ENCODE data around the gene ANKRD39.

The ANKRD39 gene

DNA sequence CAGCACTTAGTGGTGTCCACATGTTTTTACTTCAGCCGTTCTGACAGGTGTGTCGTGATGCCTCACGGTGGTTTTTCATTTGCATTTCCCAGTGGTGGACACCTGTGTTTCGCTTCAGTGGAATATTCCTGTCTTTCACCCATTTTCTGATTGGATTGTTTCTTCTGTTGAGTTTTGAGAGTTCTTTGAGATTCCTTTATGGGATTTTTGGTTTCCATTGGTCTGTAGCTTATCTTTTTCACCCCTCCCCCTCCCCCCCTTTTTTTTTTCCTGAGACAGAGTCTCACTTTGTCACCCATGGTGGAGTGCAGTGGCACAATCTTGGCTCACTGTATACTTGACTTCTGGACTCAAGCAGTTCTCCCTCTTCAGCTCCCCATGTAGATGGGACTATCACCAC, 22.0 kb downstream of the ANKRD39 start:
- no peaks in the 10 kb centered on the region; the same call in 1 of the 2 replicates for H3K79me2 ChIP-seq (ENCODE audit: low read length)
- H2AFZ ChIP-seq (ENCODE audit: low read length) = no peak overlapping the region
- no peak for DNase-seq
- no peaks in the 10 kb centered on the region for H4K20me1 ChIP-seq (ENCODE audit: insufficient read depth, low read length)
- no peaks in the 10 kb centered on the region for H3K9me2 ChIP-seq (replicated peaks; ENCODE audit: insufficient read depth, low read length)
- no peak overlapping the region for H3K9ac ChIP-seq (ENCODE audit: low read length)
- no peaks in the 10 kb centered on the region for H3K27me3 ChIP-seq (replicated peaks; ENCODE audit: insufficient read depth, low read length)
- TF ChIP-seq, protein P1, sequence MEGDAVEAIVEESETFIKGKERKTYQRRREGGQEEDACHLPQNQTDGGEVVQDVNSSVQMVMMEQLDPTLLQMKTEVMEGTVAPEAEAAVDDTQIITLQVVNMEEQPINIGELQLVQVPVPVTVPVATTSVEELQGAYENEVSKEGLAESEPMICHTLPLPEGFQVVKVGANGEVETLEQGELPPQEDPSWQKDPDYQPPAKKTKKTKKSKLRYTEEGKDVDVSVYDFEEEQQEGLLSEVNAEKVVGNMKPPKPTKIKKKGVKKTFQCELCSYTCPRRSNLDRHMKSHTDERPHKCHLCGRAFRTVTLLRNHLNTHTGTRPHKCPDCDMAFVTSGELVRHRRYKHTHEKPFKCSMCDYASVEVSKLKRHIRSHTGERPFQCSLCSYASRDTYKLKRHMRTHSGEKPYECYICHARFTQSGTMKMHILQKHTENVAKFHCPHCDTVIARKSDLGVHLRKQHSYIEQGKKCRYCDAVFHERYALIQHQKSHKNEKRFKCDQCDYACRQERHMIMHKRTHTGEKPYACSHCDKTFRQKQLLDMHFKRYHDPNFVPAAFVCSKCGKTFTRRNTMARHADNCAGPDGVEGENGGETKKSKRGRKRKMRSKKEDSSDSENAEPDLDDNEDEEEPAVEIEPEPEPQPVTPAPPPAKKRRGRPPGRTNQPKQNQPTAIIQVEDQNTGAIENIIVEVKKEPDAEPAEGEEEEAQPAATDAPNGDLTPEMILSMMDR (IDR thresholded peaks at IDR 0.05; ENCODE audit: low read length) = no peak
- no peak for TF ChIP-seq EZH2 (optimal IDR thresholded peaks at IDR 0.05; ENCODE audit: low read depth, low read length)
- TF ChIP-seq EZH2phosphoT487 (IDR thresholded peaks at IDR 0.05; ENCODE audit: low read length) = no peak
- H3K4me1 ChIP-seq (ENCODE audit: low read length) = peaks cover 22% of the 10 kb centered on the region
- no peak overlapping the region for H3K4me2 ChIP-seq (ENCODE audit: low read depth, low read length)
- H3K36me3 ChIP-seq (replicated peaks; ENCODE audit: insufficient read depth, low read length) = no peaks in the 10 kb centered on the region
- H3F3A ChIP-seq (ENCODE audit: insufficient read depth, low read length) = peaks cover 11% of the 10 kb centered on the region; the same call in 1 of the 2 replicates
- no peak overlapping the region for H3K4me3 ChIP-seq (ENCODE audit: low read length)
- no peak overlapping the region for H3K27ac ChIP-seq (ENCODE audit: low read length)
- no peaks in the 10 kb centered on the region for H3K9me3 ChIP-seq (replicated peaks; ENCODE audit: insufficient read depth, low read length)

DNA sequence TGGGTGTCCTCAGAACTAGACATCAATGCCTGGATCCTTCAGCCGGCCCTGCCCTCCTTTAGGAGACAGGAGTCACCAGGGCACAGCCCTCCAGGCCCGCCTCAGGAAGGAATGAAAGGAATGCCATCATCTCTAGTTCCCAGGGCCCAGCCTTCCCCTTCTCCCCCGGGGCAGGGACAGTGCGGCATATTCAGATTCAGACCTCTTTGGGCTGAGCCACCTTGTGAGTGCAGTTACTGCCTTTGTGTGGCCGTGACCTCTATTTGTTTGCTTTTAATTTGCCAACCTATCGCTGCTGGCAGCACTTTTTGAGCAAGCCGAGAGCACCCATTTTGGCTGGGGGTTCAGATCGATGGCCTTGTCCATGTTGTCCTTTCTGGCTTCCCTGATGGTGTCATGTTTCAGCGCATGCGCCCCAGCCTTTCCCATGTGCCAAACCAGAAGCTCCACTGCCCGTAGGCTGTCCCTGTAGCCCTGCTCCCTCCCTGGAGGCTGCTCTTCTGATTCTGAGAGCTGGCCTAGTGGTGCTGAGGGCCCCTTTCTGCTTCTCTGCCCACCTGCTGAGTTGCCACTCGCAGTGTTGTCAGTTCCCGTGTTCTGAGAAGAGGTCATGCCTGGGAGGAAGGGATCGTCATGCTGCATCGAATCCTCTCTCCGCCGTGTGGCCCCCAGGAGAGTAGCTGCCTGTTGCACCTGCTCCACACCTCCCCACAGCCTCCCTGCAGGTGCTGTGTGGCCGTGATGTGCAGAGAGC, 24.9 kb downstream of the ANKRD39 start:
- Histone ChIP-seq H3K9me3 (replicated peaks; ENCODE audit: insufficient read depth, low read length) (no peaks in the 10 kb centered on the region), H3K9ac (ENCODE audit: low read length) (no peak overlapping the region), H3K4me2 (ENCODE audit: low read depth, low read length) (no peak overlapping the region), H3K4me1 (ENCODE audit: low read length) (no peaks in the 10 kb centered on the region), H3K79me2 (ENCODE audit: low read length) (0 out of 2 replicates have a peak, but pooled peaks cover 3% of the 10 kb centered on the region), H3K9me2 (replicated peaks; ENCODE audit: insufficient read depth, low read length) (no peaks in the 10 kb centered on the region), H2AFZ (ENCODE audit: low read length) (no peak overlapping the region), H4K20me1 (ENCODE audit: insufficient read depth, low read length) (no peaks in the 10 kb centered on the region), H3K36me3 (replicated peaks; ENCODE audit: insufficient read depth, low read length) (peaks cover 4% of the 10 kb centered on the region; the same call in 1 of the 2 replicates), H3K27ac (ENCODE audit: low read length) (no peak overlapping the region), H3K4me3 (ENCODE audit: low read length) (no peak overlapping the region), H3K27me3 (replicated peaks; ENCODE audit: insufficient read depth, low read length) (no peaks in the 10 kb centered on the region), H3F3A (ENCODE audit: insufficient read depth, low read length) (peaks cover 16% of the 10 kb centered on the region)
- DNase-seq = no peak
- TF ChIP-seq, protein P1 (IDR thresholded peaks at IDR 0.05; ENCODE audit: low read length) = no peak
- TF ChIP-seq EZH2 (optimal IDR thresholded peaks at IDR 0.05; ENCODE audit: low read depth, low read length) (no peak), EZH2phosphoT487 (IDR thresholded peaks at IDR 0.05; ENCODE audit: low read length) (no peak)

DNA sequence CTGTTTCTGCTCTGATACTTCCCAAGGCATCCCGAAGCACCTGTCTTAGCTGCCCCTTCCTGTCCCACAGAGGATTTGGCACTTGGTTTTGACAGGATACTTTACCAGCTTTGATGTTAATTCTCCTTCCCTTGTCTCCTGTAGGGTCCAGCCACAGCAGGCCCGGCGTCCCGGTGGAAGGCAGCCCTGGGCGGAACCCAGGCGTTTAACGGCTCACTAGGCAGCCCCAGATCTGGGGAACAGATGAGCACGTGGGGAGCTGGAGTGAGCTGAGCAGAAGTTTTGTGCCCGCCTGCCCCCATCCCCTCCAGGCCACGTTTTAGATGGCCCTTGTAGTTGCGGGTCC, 25.4 kb downstream of the ANKRD39 start:
- Histone ChIP-seq H4K20me1 (ENCODE audit: insufficient read depth, low read length) (no peaks in the 10 kb centered on the region), H3K4me2 (ENCODE audit: low read depth, low read length) (no peak overlapping the region)

More for the DNA sequence above, 25.4 kb downstream of the ANKRD39 start:
- Histone ChIP-seq H3K4me3 (ENCODE audit: low read length) (no peak overlapping the region), H3K27ac (ENCODE audit: low read length) (no peak overlapping the region), H2AFZ (ENCODE audit: low read length) (no peak overlapping the region), H3K9me2 (replicated peaks; ENCODE audit: insufficient read depth, low read length) (no peaks in the 10 kb centered on the region), H3K9ac (ENCODE audit: low read length) (no peak overlapping the region), H3K4me1 (ENCODE audit: low read length) (no peaks in the 10 kb centered on the region), H3K36me3 (replicated peaks; ENCODE audit: insufficient read depth, low read length) (peaks cover 4% of the 10 kb centered on the region), H3K27me3 (replicated peaks; ENCODE audit: insufficient read depth, low read length) (no peaks in the 10 kb centered on the region), H3F3A (ENCODE audit: insufficient read depth, low read length) (peaks cover 16% of the 10 kb centered on the region), H3K9me3 (replicated peaks; ENCODE audit: insufficient read depth, low read length) (no peaks in the 10 kb centered on the region), H3K79me2 (ENCODE audit: low read length) (0 out of 2 replicates have a peak, but pooled peaks cover 9% of the 10 kb centered on the region)
- TF ChIP-seq EZH2 (optimal IDR thresholded peaks at IDR 0.05; ENCODE audit: low read depth, low read length) (no peak), EZH2phosphoT487 (IDR thresholded peaks at IDR 0.05; ENCODE audit: low read length) (no peak)
- TF ChIP-seq, protein P1 (IDR thresholded peaks at IDR 0.05; ENCODE audit: low read length) = no peak
- DNase-seq = no peak
